GM23338 (cell line): Measurements from ENCODE around the gene DNAI7.

Source experiments
- CREB1 ChIP-seq: fragments of 250-450 bp; sonication (Bioruptor Pico); IDR thresholded peaks from 2 replicates; pipeline ENCODE4 v1.5.0; 2020; ENCODE audit warnings: low read depth, mild to moderate bottlenecking, moderate library complexity
- EZH2 ChIP-seq: fragments of 200-600 bp; sonication (generic); IDR thresholded peaks from one replicate; pipeline ENCODE4 v1.8.0; 2017; ENCODE audit warnings: antibody characterized with exemption, mild to moderate bottlenecking, low read depth; ENCODE audit not compliant: unreplicated experiment
- EZH2phosphoT487 ChIP-seq: fragments of 200-600 bp; sonication (generic); IDR thresholded peaks from one replicate; pipeline ENCODE4 v1.8.1; 2018; ENCODE audit warnings: antibody characterized with exemption; ENCODE audit not compliant: unreplicated experiment
- JUNB ChIP-seq: IDR thresholded peaks from one replicate; pipeline ENCODE4 v1.6.1; 2016; ENCODE audit warnings: antibody characterized with exemption; ENCODE audit not compliant: unreplicated experiment
- POLR2AphosphoS5 ChIP-seq: IDR thresholded peaks from 2 replicates; pipeline ENCODE4 v1.6.1; 2016; ENCODE audit warnings: antibody characterized with exemption, low read depth
- ZNF331 ChIP-seq: fragments of 250-450 bp; sonication (Bioruptor Pico); IDR thresholded peaks from 2 replicates; pipeline ENCODE4 v1.5.0; 2020; ENCODE audit warnings: low read depth, mild to moderate bottlenecking, moderate library complexity
- TF ChIP-seq, protein P1 (sequence below): fragments of 250-450 bp; sonication (Bioruptor Pico); IDR thresholded peaks from 2 replicates; pipeline ENCODE4 v1.5.0; 2020; ENCODE audit warnings: mild to moderate bottlenecking, moderate library complexity
- TF ChIP-seq, protein P2 (sequence below), 2 experiments: fragments of 200-600 bp in 1 of 2; sonication (generic) in 1 of 2; conservative IDR thresholded peaks; 2 replicates each; pipeline versions ENCODE4 v1.5.1 to v1.6.1; 2016 to 2017; ENCODE audit warnings: antibody characterized with exemption in 2 of 2, low read depth in 2 of 2, mild to moderate bottlenecking in 2 of 2, moderate library complexity in 1 of 2
- TF ChIP-seq, protein P3 (sequence below): IDR thresholded peaks from one replicate; pipeline ENCODE4 v1.6.1; 2018; ENCODE audit warnings: antibody characterized with exemption; ENCODE audit not compliant: unreplicated experiment

DNA sequence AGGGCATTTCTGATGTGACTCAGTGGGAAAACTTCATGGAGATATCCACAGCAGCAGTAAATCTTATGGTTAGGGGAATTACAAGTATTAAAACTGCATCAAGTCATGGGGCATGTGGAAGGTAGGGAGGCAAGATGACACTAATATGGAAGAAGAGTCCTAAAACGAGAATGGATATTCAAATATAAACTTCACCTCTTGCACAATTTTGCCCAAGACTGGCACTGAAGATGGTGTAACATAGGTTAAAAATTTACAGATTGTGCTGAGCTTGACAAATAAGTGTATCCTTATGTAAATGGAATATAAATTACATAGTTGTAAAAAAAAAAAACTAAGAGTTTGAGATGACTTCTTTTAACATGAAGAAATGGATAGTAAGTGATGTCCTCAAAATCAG, 12.9 kb upstream of the DNAI7 start:
- TF ChIP-seq POLR2AphosphoS5 (no peak), EZH2 (no peak), ZNF331 (no peak), JUNB (no peak), CREB1 (CRISPR knock-in tag) (no peak), EZH2phosphoT487 (no peak)
- TF ChIP-seq, protein P1, sequence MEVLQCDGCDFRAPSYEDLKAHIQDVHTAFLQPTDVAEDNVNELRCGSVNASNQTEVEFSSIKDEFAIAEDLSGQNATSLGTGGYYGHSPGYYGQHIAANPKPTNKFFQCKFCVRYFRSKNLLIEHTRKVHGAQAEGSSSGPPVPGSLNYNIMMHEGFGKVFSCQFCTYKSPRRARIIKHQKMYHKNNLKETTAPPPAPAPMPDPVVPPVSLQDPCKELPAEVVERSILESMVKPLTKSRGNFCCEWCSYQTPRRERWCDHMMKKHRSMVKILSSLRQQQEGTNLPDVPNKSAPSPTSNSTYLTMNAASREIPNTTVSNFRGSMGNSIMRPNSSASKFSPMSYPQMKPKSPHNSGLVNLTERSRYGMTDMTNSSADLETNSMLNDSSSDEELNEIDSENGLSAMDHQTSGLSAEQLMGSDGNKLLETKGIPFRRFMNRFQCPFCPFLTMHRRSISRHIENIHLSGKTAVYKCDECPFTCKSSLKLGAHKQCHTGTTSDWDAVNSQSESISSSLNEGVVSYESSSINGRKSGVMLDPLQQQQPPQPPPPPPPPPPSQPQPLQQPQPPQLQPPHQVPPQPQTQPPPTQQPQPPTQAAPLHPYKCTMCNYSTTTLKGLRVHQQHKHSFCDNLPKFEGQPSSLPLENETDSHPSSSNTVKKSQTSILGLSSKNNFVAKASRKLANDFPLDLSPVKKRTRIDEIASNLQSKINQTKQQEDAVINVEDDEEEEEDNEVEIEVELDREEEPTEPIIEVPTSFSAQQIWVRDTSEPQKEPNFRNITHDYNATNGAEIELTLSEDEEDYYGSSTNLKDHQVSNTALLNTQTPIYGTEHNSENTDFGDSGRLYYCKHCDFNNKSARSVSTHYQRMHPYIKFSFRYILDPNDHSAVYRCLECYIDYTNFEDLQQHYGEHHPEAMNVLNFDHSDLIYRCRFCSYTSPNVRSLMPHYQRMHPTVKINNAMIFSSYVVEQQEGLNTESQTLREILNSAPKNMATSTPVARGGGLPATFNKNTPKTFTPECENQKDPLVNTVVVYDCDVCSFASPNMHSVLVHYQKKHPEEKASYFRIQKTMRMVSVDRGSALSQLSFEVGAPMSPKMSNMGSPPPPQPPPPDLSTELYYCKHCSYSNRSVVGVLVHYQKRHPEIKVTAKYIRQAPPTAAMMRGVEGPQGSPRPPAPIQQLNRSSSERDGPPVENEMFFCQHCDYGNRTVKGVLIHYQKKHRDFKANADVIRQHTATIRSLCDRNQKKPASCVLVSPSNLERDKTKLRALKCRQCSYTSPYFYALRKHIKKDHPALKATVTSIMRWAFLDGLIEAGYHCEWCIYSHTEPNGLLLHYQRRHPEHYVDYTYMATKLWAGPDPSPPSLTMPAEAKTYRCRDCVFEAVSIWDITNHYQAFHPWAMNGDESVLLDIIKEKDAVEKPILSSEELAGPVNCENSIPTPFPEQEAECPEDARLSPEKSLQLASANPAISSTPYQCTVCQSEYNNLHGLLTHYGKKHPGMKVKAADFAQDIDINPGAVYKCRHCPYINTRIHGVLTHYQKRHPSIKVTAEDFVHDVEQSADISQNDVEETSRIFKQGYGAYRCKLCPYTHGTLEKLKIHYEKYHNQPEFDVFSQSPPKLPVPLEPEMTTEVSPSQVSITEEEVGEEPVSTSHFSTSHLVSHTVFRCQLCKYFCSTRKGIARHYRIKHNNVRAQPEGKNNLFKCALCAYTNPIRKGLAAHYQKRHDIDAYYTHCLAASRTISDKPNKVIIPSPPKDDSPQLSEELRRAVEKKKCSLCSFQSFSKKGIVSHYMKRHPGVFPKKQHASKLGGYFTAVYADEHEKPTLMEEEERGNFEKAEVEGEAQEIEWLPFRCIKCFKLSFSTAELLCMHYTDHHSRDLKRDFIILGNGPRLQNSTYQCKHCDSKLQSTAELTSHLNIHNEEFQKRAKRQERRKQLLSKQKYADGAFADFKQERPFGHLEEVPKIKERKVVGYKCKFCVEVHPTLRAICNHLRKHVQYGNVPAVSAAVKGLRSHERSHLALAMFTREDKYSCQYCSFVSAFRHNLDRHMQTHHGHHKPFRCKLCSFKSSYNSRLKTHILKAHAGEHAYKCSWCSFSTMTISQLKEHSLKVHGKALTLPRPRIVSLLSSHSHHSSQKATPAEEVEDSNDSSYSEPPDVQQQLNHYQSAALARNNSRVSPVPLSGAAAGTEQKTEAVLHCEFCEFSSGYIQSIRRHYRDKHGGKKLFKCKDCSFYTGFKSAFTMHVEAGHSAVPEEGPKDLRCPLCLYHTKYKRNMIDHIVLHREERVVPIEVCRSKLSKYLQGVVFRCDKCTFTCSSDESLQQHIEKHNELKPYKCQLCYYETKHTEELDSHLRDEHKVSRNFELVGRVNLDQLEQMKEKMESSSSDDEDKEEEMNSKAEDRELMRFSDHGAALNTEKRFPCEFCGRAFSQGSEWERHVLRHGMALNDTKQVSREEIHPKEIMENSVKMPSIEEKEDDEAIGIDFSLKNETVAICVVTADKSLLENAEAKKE (CRISPR knock-in tag): no peak
- TF ChIP-seq, protein P2, sequence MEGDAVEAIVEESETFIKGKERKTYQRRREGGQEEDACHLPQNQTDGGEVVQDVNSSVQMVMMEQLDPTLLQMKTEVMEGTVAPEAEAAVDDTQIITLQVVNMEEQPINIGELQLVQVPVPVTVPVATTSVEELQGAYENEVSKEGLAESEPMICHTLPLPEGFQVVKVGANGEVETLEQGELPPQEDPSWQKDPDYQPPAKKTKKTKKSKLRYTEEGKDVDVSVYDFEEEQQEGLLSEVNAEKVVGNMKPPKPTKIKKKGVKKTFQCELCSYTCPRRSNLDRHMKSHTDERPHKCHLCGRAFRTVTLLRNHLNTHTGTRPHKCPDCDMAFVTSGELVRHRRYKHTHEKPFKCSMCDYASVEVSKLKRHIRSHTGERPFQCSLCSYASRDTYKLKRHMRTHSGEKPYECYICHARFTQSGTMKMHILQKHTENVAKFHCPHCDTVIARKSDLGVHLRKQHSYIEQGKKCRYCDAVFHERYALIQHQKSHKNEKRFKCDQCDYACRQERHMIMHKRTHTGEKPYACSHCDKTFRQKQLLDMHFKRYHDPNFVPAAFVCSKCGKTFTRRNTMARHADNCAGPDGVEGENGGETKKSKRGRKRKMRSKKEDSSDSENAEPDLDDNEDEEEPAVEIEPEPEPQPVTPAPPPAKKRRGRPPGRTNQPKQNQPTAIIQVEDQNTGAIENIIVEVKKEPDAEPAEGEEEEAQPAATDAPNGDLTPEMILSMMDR (conservative IDR thresholded peaks at IDR 0.05; ENCODE audit: low read depth in 2 of 2): no peak
- TF ChIP-seq, protein P3, sequence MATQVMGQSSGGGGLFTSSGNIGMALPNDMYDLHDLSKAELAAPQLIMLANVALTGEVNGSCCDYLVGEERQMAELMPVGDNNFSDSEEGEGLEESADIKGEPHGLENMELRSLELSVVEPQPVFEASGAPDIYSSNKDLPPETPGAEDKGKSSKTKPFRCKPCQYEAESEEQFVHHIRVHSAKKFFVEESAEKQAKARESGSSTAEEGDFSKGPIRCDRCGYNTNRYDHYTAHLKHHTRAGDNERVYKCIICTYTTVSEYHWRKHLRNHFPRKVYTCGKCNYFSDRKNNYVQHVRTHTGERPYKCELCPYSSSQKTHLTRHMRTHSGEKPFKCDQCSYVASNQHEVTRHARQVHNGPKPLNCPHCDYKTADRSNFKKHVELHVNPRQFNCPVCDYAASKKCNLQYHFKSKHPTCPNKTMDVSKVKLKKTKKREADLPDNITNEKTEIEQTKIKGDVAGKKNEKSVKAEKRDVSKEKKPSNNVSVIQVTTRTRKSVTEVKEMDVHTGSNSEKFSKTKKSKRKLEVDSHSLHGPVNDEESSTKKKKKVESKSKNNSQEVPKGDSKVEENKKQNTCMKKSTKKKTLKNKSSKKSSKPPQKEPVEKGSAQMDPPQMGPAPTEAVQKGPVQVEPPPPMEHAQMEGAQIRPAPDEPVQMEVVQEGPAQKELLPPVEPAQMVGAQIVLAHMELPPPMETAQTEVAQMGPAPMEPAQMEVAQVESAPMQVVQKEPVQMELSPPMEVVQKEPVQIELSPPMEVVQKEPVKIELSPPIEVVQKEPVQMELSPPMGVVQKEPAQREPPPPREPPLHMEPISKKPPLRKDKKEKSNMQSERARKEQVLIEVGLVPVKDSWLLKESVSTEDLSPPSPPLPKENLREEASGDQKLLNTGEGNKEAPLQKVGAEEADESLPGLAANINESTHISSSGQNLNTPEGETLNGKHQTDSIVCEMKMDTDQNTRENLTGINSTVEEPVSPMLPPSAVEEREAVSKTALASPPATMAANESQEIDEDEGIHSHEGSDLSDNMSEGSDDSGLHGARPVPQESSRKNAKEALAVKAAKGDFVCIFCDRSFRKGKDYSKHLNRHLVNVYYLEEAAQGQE: no peak
